Measurements from ENCODE around the gene TEP1. TPM values are rescaled to one million over a fixed set of nuclear protein-coding genes. Genes with fewer than 3 reads are reported as not detected.

TEP1 gene
- polyA plus RNA-seq, 3 donors = 2.3 to 78.9 (median 7.1) TPM

DNA sequence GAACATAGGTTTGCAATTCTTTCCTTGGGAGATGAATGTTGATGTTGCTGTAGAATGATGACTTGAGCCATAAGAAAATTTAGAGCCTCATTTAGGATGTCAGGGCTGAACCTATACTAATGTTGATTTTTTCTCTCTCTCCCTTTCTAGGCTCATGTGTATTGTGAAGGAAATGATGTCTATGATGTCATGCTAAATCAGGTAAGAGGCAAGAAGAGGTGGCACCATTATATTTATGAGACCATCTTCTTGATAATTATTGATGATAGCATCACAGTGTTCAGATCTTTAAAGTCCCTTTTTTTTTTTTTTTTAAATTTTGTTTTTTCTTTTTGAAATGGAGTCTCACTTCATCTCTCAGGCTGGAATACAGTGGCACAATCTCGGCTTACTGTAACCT, 66.6 kb downstream of the TEP1 start:
- Mint-ChIP-seq H3K9me3 (no peaks in the 10 kb centered on the region), H3K27ac (peak overlapping the region in 1 of 7 donors; percentile 61), H3K27me3 (ENCODE audit: low read depth in 3 of 3) (peaks cover 0 to 3% (median 0%) of the 10 kb centered on the region in 3 donors), H3K4me3 (no peak overlapping the region), H3K36me3 (peaks cover 21 to 44% of the 10 kb centered on the region in 2 donors), H3K4me1 (peaks cover 9% of the 10 kb centered on the region)
- Histone ChIP-seq H3K36me3 (replicated peaks in 1 of 2; ENCODE audit: control insufficient read depth in 1 of 2, insufficient read depth in 2 of 2, low read length in 2 of 2) (peaks cover 10 to 42% of the 10 kb centered on the region in 2 donors), H3K9ac (ENCODE audit: insufficient read depth, low read length, poor library complexity, severe bottlenecking) (no peak overlapping the region), H3K27ac (ENCODE audit: low read depth in 1 of 2, low read length in 2 of 2) (no peak overlapping the region), H3K9me3 (replicated peaks in 1 of 2; ENCODE audit: control insufficient read depth in 1 of 2, insufficient read depth in 1 of 2, low read length in 2 of 2) (no peaks in the 10 kb centered on the region), H4K20me1 (ENCODE audit: insufficient read depth, low read length) (no peaks in the 10 kb centered on the region), H3K4me3 (replicated peaks in 1 of 3; ENCODE audit: low read depth in 2 of 3, low read length in 3 of 3) (no peak overlapping the region), H3K27me3 (ENCODE audit: control insufficient read depth in 2 of 2, insufficient read depth in 2 of 2, low read length in 2 of 2) (no peaks in the 10 kb centered on the region), H2AFZ (ENCODE audit: insufficient read depth, low read depth, low read length, poor library complexity, severe bottlenecking) (no peak overlapping the region), H3K79me2 (ENCODE audit: insufficient read depth, low read length) (peaks cover 12% of the 10 kb centered on the region), H3K4me1 (ENCODE audit: control insufficient read depth in 1 of 2, insufficient read depth in 2 of 2, low read length in 2 of 2) (peaks cover 11 to 14% of the 10 kb centered on the region in 2 donors), H3K4me2 (replicated peaks; ENCODE audit: extremely low read depth, low read length, poor library complexity, severe bottlenecking) (no peak overlapping the region)
- DNase-seq = no peak
- 100% methylated on average over 1 of the region's 1 CpG for WGBS (ENCODE audit: insufficient coverage)
- intact Hi-C loops (cut with micrococcal nuclease) = loop anchor here (10.0 kb wide), 1 partner anchor 108 kb away; the partner anchor contains the start of genes APEX1 (in 2 of the 2) and OSGEP (in 2 of the 2)
- TF ChIP-seq, protein P1, sequence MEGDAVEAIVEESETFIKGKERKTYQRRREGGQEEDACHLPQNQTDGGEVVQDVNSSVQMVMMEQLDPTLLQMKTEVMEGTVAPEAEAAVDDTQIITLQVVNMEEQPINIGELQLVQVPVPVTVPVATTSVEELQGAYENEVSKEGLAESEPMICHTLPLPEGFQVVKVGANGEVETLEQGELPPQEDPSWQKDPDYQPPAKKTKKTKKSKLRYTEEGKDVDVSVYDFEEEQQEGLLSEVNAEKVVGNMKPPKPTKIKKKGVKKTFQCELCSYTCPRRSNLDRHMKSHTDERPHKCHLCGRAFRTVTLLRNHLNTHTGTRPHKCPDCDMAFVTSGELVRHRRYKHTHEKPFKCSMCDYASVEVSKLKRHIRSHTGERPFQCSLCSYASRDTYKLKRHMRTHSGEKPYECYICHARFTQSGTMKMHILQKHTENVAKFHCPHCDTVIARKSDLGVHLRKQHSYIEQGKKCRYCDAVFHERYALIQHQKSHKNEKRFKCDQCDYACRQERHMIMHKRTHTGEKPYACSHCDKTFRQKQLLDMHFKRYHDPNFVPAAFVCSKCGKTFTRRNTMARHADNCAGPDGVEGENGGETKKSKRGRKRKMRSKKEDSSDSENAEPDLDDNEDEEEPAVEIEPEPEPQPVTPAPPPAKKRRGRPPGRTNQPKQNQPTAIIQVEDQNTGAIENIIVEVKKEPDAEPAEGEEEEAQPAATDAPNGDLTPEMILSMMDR (IDR thresholded peaks at IDR 0.05) = no peak

DNA sequence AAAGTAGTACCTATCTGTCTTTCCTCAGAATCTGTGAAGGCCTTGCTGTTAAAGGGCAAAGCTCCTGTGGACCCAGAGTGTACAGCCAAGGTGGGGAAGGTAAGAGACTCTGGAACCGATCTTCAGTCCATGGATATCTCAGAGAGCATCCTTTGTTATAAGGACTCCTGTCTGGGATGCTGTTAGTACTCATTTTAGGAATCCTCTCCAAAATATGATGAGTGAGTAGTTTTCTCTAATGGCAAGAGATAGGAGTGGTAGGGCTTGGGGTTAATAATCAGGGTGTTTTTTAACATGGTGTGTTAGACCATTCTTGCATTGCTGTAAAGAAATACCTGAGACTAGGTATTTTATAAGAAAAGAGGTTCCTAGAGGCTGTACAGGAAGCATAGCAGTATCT, 67.9 kb downstream of the TEP1 start:
- no peak overlapping the region for H3K4me3 ChIP-seq (replicated peaks in 1 of 3; ENCODE audit: low read depth in 2 of 3, low read length in 3 of 3)
- no peak overlapping the region for H3K27ac ChIP-seq (ENCODE audit: low read depth in 1 of 2, low read length in 2 of 2)
- peaks cover 12% of the 10 kb centered on the region for H3K79me2 ChIP-seq (ENCODE audit: insufficient read depth, low read length)
- peaks cover 16 to 36% of the 10 kb centered on the region in 2 donors for H3K36me3 Mint-ChIP-seq
- H3K9ac ChIP-seq (ENCODE audit: insufficient read depth, low read length, poor library complexity, severe bottlenecking) = no peak overlapping the region
- intact Hi-C loops (cut with micrococcal nuclease) = loop anchor here (10.0 kb wide), 1 partner anchor 109 kb away; the partner anchor contains the start of genes APEX1 (in 2 of the 2) and OSGEP (in 2 of the 2)
- 100% methylated on average over 1 of the region's 1 CpG for WGBS (ENCODE audit: insufficient coverage)
- TF ChIP-seq, protein P1 (IDR thresholded peaks at IDR 0.05) = no peak
- no peaks in the 10 kb centered on the region for H4K20me1 ChIP-seq (ENCODE audit: insufficient read depth, low read length)
- H3K4me1 Mint-ChIP-seq = peaks cover 9% of the 10 kb centered on the region
- peak overlapping the region in 2 of 7 donors; percentile 0 to 26 for H3K27ac Mint-ChIP-seq
- H3K4me3 Mint-ChIP-seq = no peak overlapping the region
- no peaks in the 10 kb centered on the region for H3K27me3 ChIP-seq (ENCODE audit: control insufficient read depth in 2 of 2, insufficient read depth in 2 of 2, low read length in 2 of 2)
- H3K4me2 ChIP-seq (replicated peaks; ENCODE audit: extremely low read depth, low read length, poor library complexity, severe bottlenecking) = no peak overlapping the region
- peaks cover 6 to 32% of the 10 kb centered on the region in 2 donors for H3K36me3 ChIP-seq (replicated peaks in 1 of 2; ENCODE audit: control insufficient read depth in 1 of 2, insufficient read depth in 2 of 2, low read length in 2 of 2)
- H3K4me1 ChIP-seq (ENCODE audit: control insufficient read depth in 1 of 2, insufficient read depth in 2 of 2, low read length in 2 of 2) = peaks cover 11 to 14% of the 10 kb centered on the region in 2 donors
- H3K27me3 Mint-ChIP-seq (ENCODE audit: low read depth in 3 of 3) = peaks cover 0 to 3% (median 0%) of the 10 kb centered on the region in 3 donors
- no peak overlapping the region for H2AFZ ChIP-seq (ENCODE audit: insufficient read depth, low read depth, low read length, poor library complexity, severe bottlenecking)
- H3K9me3 Mint-ChIP-seq = no peaks in the 10 kb centered on the region
- no peak for DNase-seq
- H3K9me3 ChIP-seq (replicated peaks in 1 of 2; ENCODE audit: control insufficient read depth in 1 of 2, insufficient read depth in 1 of 2, low read length in 2 of 2) = no peaks in the 10 kb centered on the region

Measured in CD14-positive monocyte (primary cell).